Measurements from ENCODE around the gene MRPL36.

- TF ChIP-seq POLR2A (IDR thresholded peaks at IDR 0.05), result no peak
- TF ChIP-seq CTCF (IDR thresholded peaks at IDR 0.05), result no peak
Observed at GRCh38 chr5:1805326-1805725, 5.7 kb upstream of the MRPL36 start.
